GM21423 (cell line): ENCODE measurements around the gene HHIPL1.

ENCODE experiments used
- ATAC-seq: cut with Tn5 transposase; IDR thresholded peaks from one replicate; pipeline ENCODE4 v1.9.1; 2021; ENCODE audit warnings: mild to moderate bottlenecking, moderate library complexity; ENCODE audit not compliant: unreplicated experiment

Gene HHIPL1

GRCh38 chr14:99644723-99645544, at the start of gene HHIPL1:
Gene HHIPL1 (plus strand): TSS chr14:99645129. CDS start chr14:99645208, 79 bp downstream.
- no peak for ATAC-seq

- ATAC-seq = no peak
Measured at GRCh38 chr14:99595524-99595923, 49.4 kb upstream of the HHIPL1 start.

- no peak for ATAC-seq
Measured at GRCh38 chr14:99596071-99596627, 48.8 kb upstream of the HHIPL1 start.

GRCh38 chr14:99596772-99597171, 48.2 kb upstream of the HHIPL1 start:
- ATAC-seq = no peak

- no peak for ATAC-seq
Measured at GRCh38 chr14:99597911-99598600, 46.9 kb upstream of the HHIPL1 start.

- no peak for ATAC-seq
Measured at GRCh38 chr14:99598774-99599173, 46.2 kb upstream of the HHIPL1 start.

- no peak for ATAC-seq
Measured at GRCh38 chr14:99599393-99599792, 45.5 kb upstream of the HHIPL1 start.

GRCh38 chr14:99600232-99600888, 44.6 kb upstream of the HHIPL1 start:
- no peak for ATAC-seq

- ATAC-seq = no peak
Measured at GRCh38 chr14:99601361-99601831, 43.5 kb upstream of the HHIPL1 start.

GRCh38 chr14:99602054-99602787, 42.7 kb upstream of the HHIPL1 start:
- ATAC-seq = no peak

GRCh38 chr14:99602788-99603415, 42.0 kb upstream of the HHIPL1 start:
- no peak for ATAC-seq

- ATAC-seq = no peak
Measured at GRCh38 chr14:99603471-99604277, 41.3 kb upstream of the HHIPL1 start, which contains the start of gene CCDC85C. Gene CCDC85C (minus strand): TSS chr14:99604207. CDS start chr14:99603959, 248 bp downstream.

- peak; percentile 92 for ATAC-seq
Measured at GRCh38 chr14:99604278-99604765, 40.6 kb upstream of the HHIPL1 start.

- peak; percentile 15 for ATAC-seq
Measured at GRCh38 chr14:99604766-99605298, 40.1 kb upstream of the HHIPL1 start.

- ATAC-seq = peak; percentile 25
Measured at GRCh38 chr14:99605299-99605961, 39.5 kb upstream of the HHIPL1 start.

GRCh38 chr14:99606359-99606758, 38.6 kb upstream of the HHIPL1 start:
- ATAC-seq = no peak

- ATAC-seq = no peak
Measured at GRCh38 chr14:99608591-99608990, 36.3 kb upstream of the HHIPL1 start.
